SK-N-SH (cell line): ENCODE results near the gene ASS1.

Experiments
- CHD2 ChIP-seq: fragments of 150-350 bp; IDR thresholded peaks from 2 replicates; pipeline ENCODE4 v1.6.1; 2018; ENCODE audit warnings: low read length; ENCODE audit not compliant: partially characterized antibody
- ELF1 ChIP-seq: IDR thresholded peaks from 2 replicates; pipeline ENCODE4 v1.4.0; 2012
- EP300 ChIP-seq, 2 experiments: IDR thresholded peaks; 2 replicates each; pipeline versions ENCODE4 v1.4.0 to v1.6.1; 2012; ENCODE audit warnings: borderline replicate concordance in 1 of 2, low read depth in 1 of 2, low read length in 1 of 2
- JUND ChIP-seq: IDR thresholded peaks from 2 replicates; pipeline ENCODE4 v1.4.0; 2012
- POLR2AphosphoS5 ChIP-seq: IDR thresholded peaks from 2 replicates; pipeline ENCODE4 v1.6.1; 2012; ENCODE audit warnings: low read depth, low read length
- RXRA ChIP-seq: IDR thresholded peaks from 2 replicates; pipeline ENCODE4 v1.4.0; 2012; ENCODE audit warnings: low read depth, mild to moderate bottlenecking, borderline replicate concordance
- SMC3 ChIP-seq: IDR thresholded peaks from 2 replicates; pipeline ENCODE4 v1.6.1; 2012; ENCODE audit warnings: low read depth, low read length, improper control_type of control experiment
- TAF1 ChIP-seq: IDR thresholded peaks from 2 replicates; pipeline ENCODE4 v1.6.1; 2012; ENCODE audit warnings: low read depth, mild to moderate bottlenecking, low read length, moderate library complexity, borderline replicate concordance
- USF2 ChIP-seq: fragments of 150-350 bp; IDR thresholded peaks from 2 replicates; pipeline ENCODE4 v1.6.1; 2017; ENCODE audit warnings: antibody characterized with exemption, low read length, low read depth, borderline replicate concordance
- YY1 ChIP-seq: IDR thresholded peaks from 2 replicates; pipeline ENCODE4 v1.4.0; 2012; ENCODE audit warnings: low read depth, mild to moderate bottlenecking
- TF ChIP-seq, protein P1 (sequence below): fragments of 200-600 bp; sonication (generic); IDR thresholded peaks from 2 replicates; pipeline ENCODE4 v1.6.1; 2017; ENCODE audit warnings: antibody characterized with exemption, mild to moderate bottlenecking, moderate library complexity
- TF ChIP-seq, protein P2 (sequence below): IDR thresholded peaks from 2 replicates; pipeline ENCODE4 v1.6.1; 2012; ENCODE audit warnings: mild to moderate bottlenecking, low read depth, low read length, moderate library complexity
- TF ChIP-seq, protein P3 (sequence below): IDR thresholded peaks from 2 replicates; pipeline ENCODE4 v1.4.0; 2012; ENCODE audit warnings: low read depth, borderline replicate concordance
- TF ChIP-seq, protein P4 (sequence below): IDR thresholded peaks from 2 replicates; pipeline ENCODE4 v1.4.0; 2012; ENCODE audit warnings: low read depth, borderline replicate concordance

GRCh38 chr9:130479587-130479986 is 34.8 kb downstream of the ASS1 start:
- no peak for TF ChIP-seq POLR2AphosphoS5
- no peak for TF ChIP-seq JUND
- TF ChIP-seq, protein P1, sequence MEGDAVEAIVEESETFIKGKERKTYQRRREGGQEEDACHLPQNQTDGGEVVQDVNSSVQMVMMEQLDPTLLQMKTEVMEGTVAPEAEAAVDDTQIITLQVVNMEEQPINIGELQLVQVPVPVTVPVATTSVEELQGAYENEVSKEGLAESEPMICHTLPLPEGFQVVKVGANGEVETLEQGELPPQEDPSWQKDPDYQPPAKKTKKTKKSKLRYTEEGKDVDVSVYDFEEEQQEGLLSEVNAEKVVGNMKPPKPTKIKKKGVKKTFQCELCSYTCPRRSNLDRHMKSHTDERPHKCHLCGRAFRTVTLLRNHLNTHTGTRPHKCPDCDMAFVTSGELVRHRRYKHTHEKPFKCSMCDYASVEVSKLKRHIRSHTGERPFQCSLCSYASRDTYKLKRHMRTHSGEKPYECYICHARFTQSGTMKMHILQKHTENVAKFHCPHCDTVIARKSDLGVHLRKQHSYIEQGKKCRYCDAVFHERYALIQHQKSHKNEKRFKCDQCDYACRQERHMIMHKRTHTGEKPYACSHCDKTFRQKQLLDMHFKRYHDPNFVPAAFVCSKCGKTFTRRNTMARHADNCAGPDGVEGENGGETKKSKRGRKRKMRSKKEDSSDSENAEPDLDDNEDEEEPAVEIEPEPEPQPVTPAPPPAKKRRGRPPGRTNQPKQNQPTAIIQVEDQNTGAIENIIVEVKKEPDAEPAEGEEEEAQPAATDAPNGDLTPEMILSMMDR: no peak
- TF ChIP-seq, protein P2, sequence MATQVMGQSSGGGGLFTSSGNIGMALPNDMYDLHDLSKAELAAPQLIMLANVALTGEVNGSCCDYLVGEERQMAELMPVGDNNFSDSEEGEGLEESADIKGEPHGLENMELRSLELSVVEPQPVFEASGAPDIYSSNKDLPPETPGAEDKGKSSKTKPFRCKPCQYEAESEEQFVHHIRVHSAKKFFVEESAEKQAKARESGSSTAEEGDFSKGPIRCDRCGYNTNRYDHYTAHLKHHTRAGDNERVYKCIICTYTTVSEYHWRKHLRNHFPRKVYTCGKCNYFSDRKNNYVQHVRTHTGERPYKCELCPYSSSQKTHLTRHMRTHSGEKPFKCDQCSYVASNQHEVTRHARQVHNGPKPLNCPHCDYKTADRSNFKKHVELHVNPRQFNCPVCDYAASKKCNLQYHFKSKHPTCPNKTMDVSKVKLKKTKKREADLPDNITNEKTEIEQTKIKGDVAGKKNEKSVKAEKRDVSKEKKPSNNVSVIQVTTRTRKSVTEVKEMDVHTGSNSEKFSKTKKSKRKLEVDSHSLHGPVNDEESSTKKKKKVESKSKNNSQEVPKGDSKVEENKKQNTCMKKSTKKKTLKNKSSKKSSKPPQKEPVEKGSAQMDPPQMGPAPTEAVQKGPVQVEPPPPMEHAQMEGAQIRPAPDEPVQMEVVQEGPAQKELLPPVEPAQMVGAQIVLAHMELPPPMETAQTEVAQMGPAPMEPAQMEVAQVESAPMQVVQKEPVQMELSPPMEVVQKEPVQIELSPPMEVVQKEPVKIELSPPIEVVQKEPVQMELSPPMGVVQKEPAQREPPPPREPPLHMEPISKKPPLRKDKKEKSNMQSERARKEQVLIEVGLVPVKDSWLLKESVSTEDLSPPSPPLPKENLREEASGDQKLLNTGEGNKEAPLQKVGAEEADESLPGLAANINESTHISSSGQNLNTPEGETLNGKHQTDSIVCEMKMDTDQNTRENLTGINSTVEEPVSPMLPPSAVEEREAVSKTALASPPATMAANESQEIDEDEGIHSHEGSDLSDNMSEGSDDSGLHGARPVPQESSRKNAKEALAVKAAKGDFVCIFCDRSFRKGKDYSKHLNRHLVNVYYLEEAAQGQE: no peak
- TF ChIP-seq, protein P3, sequence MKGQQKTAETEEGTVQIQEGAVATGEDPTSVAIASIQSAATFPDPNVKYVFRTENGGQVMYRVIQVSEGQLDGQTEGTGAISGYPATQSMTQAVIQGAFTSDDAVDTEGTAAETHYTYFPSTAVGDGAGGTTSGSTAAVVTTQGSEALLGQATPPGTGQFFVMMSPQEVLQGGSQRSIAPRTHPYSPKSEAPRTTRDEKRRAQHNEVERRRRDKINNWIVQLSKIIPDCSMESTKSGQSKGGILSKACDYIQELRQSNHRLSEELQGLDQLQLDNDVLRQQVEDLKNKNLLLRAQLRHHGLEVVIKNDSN: no peak
- TF ChIP-seq RXRA: no peak
- TF ChIP-seq CHD2: no peak
- no peak for TF ChIP-seq ELF1
- TF ChIP-seq EP300 (IDR thresholded peaks at IDR 0.05; ENCODE audit: borderline replicate concordance in 1 of 2, low read depth in 1 of 2, low read length in 1 of 2): no peak
- TF ChIP-seq YY1: no peak
- no peak for TF ChIP-seq SMC3
- TF ChIP-seq USF2: no peak
- TF ChIP-seq, protein P4, sequence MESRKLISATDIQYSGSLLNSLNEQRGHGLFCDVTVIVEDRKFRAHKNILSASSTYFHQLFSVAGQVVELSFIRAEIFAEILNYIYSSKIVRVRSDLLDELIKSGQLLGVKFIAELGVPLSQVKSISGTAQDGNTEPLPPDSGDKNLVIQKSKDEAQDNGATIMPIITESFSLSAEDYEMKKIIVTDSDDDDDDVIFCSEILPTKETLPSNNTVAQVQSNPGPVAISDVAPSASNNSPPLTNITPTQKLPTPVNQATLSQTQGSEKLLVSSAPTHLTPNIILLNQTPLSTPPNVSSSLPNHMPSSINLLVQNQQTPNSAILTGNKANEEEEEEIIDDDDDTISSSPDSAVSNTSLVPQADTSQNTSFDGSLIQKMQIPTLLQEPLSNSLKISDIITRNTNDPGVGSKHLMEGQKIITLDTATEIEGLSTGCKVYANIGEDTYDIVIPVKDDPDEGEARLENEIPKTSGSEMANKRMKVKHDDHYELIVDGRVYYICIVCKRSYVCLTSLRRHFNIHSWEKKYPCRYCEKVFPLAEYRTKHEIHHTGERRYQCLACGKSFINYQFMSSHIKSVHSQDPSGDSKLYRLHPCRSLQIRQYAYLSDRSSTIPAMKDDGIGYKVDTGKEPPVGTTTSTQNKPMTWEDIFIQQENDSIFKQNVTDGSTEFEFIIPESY: no peak
- no peak for TF ChIP-seq TAF1
